Hypothalamus (tissue), 51 donors: ENCODE measurements around the gene C1QB.

Source experiments
- DNase-seq, 51 donors: peaks; one replicate each; lab custom pipeline; 2025; lab: John Stamatoyannopoulos, UW

Gene C1QB

GRCh38 chr1:22633697-22634463, 19.2 kb upstream of the C1QB start:
- no peak for DNase-seq

GRCh38 chr1:22635436-22635835, 17.6 kb upstream of the C1QB start:
- DNase-seq, result no peak

- peak in 35 of 51 donors; percentile 2 to 53 (median 22) for DNase-seq
These were observed 16.7 kb upstream of the C1QB start, which contains the start of gene C1QA for GRCh38 chr1:22636353-22636752. C1QA (plus strand) TSS chr1:22636628; CDS start chr1:22637617, 989 bp downstream.

GRCh38 chr1:22636927-22637326, 16.1 kb upstream of the C1QB start:
- DNase-seq, result no peak

GRCh38 chr1:22637907-22638445, 15.1 kb upstream of the C1QB start:
- DNase-seq, result no peak

- no peak for DNase-seq
These were observed 14.4 kb upstream of the C1QB start for GRCh38 chr1:22638476-22639234.

- peak in 3 of 51 donors; percentile 9 to 16 (median 10) for DNase-seq
These were observed 13.8 kb upstream of the C1QB start for GRCh38 chr1:22639286-22639685.

GRCh38 chr1:22641247-22641646, 11.8 kb upstream of the C1QB start:
- DNase-seq, result no peak

- DNase-seq, result peak in 49 of 51 donors; percentile 11 to 84 (median 59)
These were observed 11.0 kb upstream of the C1QB start for GRCh38 chr1:22641906-22642636.

- DNase-seq, result peak in 23 of 51 donors; percentile 6 to 53 (median 25)
These were observed 9.7 kb upstream of the C1QB start, which contains the start of gene C1QC for GRCh38 chr1:22643381-22643780. C1QC (plus strand) TSS chr1:22643633; CDS start chr1:22644024, 391 bp downstream.

GRCh38 chr1:22643928-22644327, 9.1 kb upstream of the C1QB start:
- no peak for DNase-seq

GRCh38 chr1:22645931-22646330, 7.1 kb upstream of the C1QB start:
- DNase-seq, result no peak

- DNase-seq, result no peak
These were observed 6.7 kb upstream of the C1QB start for GRCh38 chr1:22646384-22646783.

GRCh38 chr1:22650089-22650693, 2.8 kb upstream of the C1QB start:
- no peak for DNase-seq

- DNase-seq, result peak in 1 of 51 donors; percentile 33
These were observed 837 bp upstream of the C1QB start for GRCh38 chr1:22651941-22652856.

GRCh38 chr1:22654692-22655091, 1.7 kb downstream of the C1QB start:
- DNase-seq, result no peak

GRCh38 chr1:22658385-22659163, 5.5 kb downstream of the C1QB start:
- no peak for DNase-seq

- no peak for DNase-seq
These were observed 7.7 kb downstream of the C1QB start for GRCh38 chr1:22660716-22661241.
